Stomach (tissue), 9 donors: ENCODE measurements around the gene SENP6. TPM values are rescaled to one million over a fixed set of nuclear protein-coding genes. Genes with fewer than 3 reads are reported as not detected.
"Not testable (repeated sequence)": the region's sequence is repeated elsewhere in the genome, so short reads cannot be mapped to it uniquely, and the experiment has no call there.

Experiments
- DNase-seq, 2 donors: peaks; one replicate each; pipeline versions ENCODE4 v3.0.0 to v3.0.0-alpha.2; 2013 to 2019
- H3K27ac ChIP-seq, 5 donors: fragments of 200-600 bp in 4 of 5; sonication (generic) in 4 of 5; one replicate each; pipeline ENCODE4 v1.5.1; 2013 to 2019; ENCODE audit warnings: mild to moderate bottlenecking in 1 of 5, moderate library complexity in 1 of 5
- H3K27me3 ChIP-seq, 3 donors: fragments of 200-600 bp; sonication (generic); one replicate each; pipeline ENCODE4 v1.5.1; 2017 to 2019; ENCODE audit warnings: mixed run types in 1 of 3
- H3K36me3 ChIP-seq, 4 donors: fragments of 200-600 bp; sonication (generic); 1 replicate in 3 of 4; 2 replicates in 1 of 4; pipeline ENCODE4 v1.5.1; 2016 to 2019
- H3K4me1 ChIP-seq, 4 donors: fragments of 200-600 bp; sonication (generic); one replicate each; pipeline ENCODE4 v1.5.1; 2016 to 2019
- H3K4me3 ChIP-seq, 4 donors: fragments of 200-600 bp; sonication (generic) in 3 of 4; one replicate each; pipeline ENCODE4 v1.5.1; 2016 to 2019; ENCODE audit warnings: mild to moderate bottlenecking in 1 of 4
- H3K9me3 ChIP-seq, 4 donors: fragments of 200-600 bp; sonication (generic); one replicate each; pipeline ENCODE4 v1.5.1; 2016 to 2019
- EP300 ChIP-seq: sonication (generic); formaldehyde crosslinking; IDR thresholded peaks from one replicate; pipeline ENCODE4 v1.6.1; 2017; ENCODE audit warnings: antibody characterized with exemption
- POLR2A ChIP-seq, 4 donors: fragments of 450-650 bp; IDR thresholded peaks; one replicate each; pipeline ENCODE4 v1.6.1; 2016; ENCODE audit warnings: antibody characterized with exemption in 4 of 4, control low read depth in 2 of 4, mild to moderate bottlenecking in 1 of 4, moderate library complexity in 1 of 4
- POLR2AphosphoS5 ChIP-seq, 3 donors: sonication (generic); formaldehyde crosslinking; IDR thresholded peaks; one replicate each; pipeline ENCODE4 v1.6.1; 2016; ENCODE audit warnings: antibody characterized with exemption in 3 of 3
- WGBS, 5 donors: extraction: QIAGEN DNeasy Blood & Tissue Kit in 3 of 5; methylation state at CpG; one replicate each; pipeline versions ENCODE4 v1.1.5 to v1.1.7; 2013 to 2018; 5-methylcytosine and 5-hydroxymethylcytosine counted together
- intact Hi-C: fragments of 100-400 bp; cut with DNase I; formaldehyde crosslinking; loops from one replicate; pipeline ENCODE4 v1.15.1; 2023; ENCODE audit warnings: low total_unique reads
- polyA plus RNA-seq, 3 donors: library from polyadenylated mRNA; stranded (reverse); fragments of 200-250 nt; gene quantifications; one replicate each; pipeline ENCODE4 v1.2.3, GENCODE V29; 2013
- total RNA-seq, 5 donors: library from RNA; depleted of rRNA; stranded (reverse); fragments of >200 nt; gene quantifications; one replicate each; pipeline versions ENCODE4 v1.1.0 to v1.2.3, GENCODE V29; 2014 to 2016
- TF ChIP-seq, protein P1 (sequence below), 7 experiments: fragments of 450-650 bp in 4 of 7; fragments of 200-600 bp in 3 of 7; sonication (generic) in 3 of 7; IDR thresholded peaks; one replicate each; pipeline ENCODE4 v1.5.1; 2016 to 2019; ENCODE audit warnings: antibody characterized with exemption in 7 of 7, control low read depth in 2 of 7, mild to moderate bottlenecking in 1 of 7
- donor health status: healthy with polysubstance abuse.
- donor health status: Bipolar disorder and iron deficiency.
- donor health status: healthy.

Gene SENP6
- total and polyA plus RNA-seq, 8 donors, result 17.7 to 251 (median 103) TPM

DNA sequence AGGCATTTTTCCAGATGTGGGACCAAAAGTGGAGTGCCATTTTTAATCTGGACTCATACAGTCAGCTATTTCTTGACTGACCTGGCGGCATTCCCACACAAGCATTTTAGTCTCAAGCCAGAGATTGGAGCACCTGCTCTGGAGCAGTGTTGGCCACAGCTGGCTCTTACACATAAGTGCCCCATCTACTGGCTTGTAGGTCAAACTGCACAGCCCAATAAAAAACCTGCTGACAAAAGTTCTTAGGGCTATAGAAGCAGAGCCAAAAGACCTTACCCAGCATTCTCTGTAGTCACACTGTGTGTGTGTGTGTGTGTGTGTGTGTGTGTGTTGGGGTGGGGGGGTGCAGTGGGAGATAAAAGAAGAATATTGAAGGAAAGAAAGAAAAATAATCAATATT is 38.6 kb upstream of the SENP6 start:
- Histone ChIP-seq H3K27ac (no peak overlapping the region), H3K27me3 (no peaks in the 10 kb centered on the region), H3K9me3 (peaks cover 0 to 14% (median 5%) of the 10 kb centered on the region in 4 donors), H3K4me3 (no peak overlapping the region), H3K36me3 (no peaks in the 10 kb centered on the region), H3K4me1 (no peaks in the 10 kb centered on the region)
- intact Hi-C loops, result no loop called here
- WGBS, 5 donors, result 0 to 83% (median 57%) methylated on average over 1 of the region's 1 CpG
- TF ChIP-seq POLR2A (IDR thresholded peaks at IDR 0.05) (no peak), POLR2AphosphoS5 (IDR thresholded peaks at IDR 0.05) (no peak), EP300 (no peak)
- TF ChIP-seq, protein P1, sequence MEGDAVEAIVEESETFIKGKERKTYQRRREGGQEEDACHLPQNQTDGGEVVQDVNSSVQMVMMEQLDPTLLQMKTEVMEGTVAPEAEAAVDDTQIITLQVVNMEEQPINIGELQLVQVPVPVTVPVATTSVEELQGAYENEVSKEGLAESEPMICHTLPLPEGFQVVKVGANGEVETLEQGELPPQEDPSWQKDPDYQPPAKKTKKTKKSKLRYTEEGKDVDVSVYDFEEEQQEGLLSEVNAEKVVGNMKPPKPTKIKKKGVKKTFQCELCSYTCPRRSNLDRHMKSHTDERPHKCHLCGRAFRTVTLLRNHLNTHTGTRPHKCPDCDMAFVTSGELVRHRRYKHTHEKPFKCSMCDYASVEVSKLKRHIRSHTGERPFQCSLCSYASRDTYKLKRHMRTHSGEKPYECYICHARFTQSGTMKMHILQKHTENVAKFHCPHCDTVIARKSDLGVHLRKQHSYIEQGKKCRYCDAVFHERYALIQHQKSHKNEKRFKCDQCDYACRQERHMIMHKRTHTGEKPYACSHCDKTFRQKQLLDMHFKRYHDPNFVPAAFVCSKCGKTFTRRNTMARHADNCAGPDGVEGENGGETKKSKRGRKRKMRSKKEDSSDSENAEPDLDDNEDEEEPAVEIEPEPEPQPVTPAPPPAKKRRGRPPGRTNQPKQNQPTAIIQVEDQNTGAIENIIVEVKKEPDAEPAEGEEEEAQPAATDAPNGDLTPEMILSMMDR (IDR thresholded peaks at IDR 0.05), result no peak
- DNase-seq, result peak in 1 of 2 donors; percentile 12

DNA sequence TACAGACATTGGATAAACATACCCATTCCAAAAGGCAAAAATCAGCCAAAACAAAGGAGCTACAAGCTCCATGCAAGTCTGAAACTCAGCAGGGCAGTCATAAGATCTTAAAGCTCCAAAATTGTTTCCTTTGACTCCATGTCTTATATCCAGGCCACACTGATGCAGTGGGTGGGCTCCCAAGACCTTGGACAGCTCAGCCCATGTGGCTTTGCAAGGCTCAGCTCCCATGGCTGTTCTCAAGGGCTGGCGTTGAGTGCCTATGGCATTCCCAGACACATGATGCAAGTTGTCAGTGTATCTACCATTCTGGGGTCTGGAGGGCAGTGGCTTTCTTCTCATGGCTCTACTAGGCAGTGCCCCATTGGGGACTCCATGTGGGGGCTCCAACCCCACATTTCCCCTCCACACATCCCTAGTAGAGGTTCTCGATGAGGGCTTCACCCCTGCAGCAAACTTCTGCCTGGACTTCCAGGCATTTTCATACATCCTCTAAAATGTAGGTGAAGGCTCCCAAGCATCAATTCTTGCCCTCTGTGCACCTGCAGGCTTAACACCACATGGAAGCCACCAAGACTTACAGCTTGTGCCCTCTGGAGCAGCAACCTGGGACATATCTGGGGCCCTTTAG is 35.4 kb upstream of the SENP6 start:
- intact Hi-C loops, result no loop called here
- 83 to 95% (median 92%) methylated on average over 2 of the region's 2 CpGs for WGBS, 5 donors
- H3K4me3 ChIP-seq, result no peak overlapping the region
- H3K27me3 ChIP-seq, result no peaks in the 10 kb centered on the region
- no peaks in the 10 kb centered on the region for H3K4me1 ChIP-seq
- H3K9me3 ChIP-seq, result peaks cover 0 to 14% (median 5%) of the 10 kb centered on the region in 4 donors
- no peaks in the 10 kb centered on the region for H3K36me3 ChIP-seq
- no peak overlapping the region for H3K27ac ChIP-seq
- TF ChIP-seq POLR2AphosphoS5 (IDR thresholded peaks at IDR 0.05) (no peak), EP300 (no peak), POLR2A (IDR thresholded peaks at IDR 0.05) (no peak)
- TF ChIP-seq, protein P1 (IDR thresholded peaks at IDR 0.05), result no peak
- DNase-seq, result no peak

DNA sequence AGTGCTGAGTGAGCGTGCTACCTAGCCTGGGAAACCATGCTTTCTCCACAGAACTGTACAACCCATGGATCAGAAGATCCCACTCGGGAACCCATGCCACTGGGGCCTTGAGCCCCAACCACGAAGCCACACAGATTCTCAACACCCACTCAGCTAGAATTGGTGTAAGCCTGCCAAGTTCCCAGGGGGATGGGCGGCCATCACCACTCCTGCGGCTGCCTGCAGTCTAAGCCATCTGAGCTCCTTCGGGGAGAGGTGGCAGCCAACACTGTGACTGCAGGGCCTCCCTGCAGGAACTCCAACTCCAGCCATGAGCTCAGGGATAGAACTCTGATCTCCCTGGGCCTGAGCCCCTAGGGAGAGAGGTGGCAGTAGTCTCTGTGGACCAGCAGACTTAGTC is 33.6 kb upstream of the SENP6 start:
- H3K9me3 ChIP-seq, result peaks cover 0 to 14% (median 5%) of the 10 kb centered on the region in 4 donors
- no peaks in the 10 kb centered on the region for H3K27me3 ChIP-seq
- TF ChIP-seq POLR2AphosphoS5 (IDR thresholded peaks at IDR 0.05), result no peak
- TF ChIP-seq, protein P1 (IDR thresholded peaks at IDR 0.05), result no peak
- no peak for TF ChIP-seq POLR2A (IDR thresholded peaks at IDR 0.05)
- no peak for TF ChIP-seq EP300
- H3K4me3 ChIP-seq, result no peak overlapping the region
- H3K27ac ChIP-seq, result no peak overlapping the region
- intact Hi-C loops, result no loop called here
- 65 to 96% (median 93%) methylated on average over 3 to 6 of the region's 6 CpGs for WGBS, 5 donors
- no peak for DNase-seq
- H3K4me1 ChIP-seq, result no peaks in the 10 kb centered on the region
- no peaks in the 10 kb centered on the region for H3K36me3 ChIP-seq

DNA sequence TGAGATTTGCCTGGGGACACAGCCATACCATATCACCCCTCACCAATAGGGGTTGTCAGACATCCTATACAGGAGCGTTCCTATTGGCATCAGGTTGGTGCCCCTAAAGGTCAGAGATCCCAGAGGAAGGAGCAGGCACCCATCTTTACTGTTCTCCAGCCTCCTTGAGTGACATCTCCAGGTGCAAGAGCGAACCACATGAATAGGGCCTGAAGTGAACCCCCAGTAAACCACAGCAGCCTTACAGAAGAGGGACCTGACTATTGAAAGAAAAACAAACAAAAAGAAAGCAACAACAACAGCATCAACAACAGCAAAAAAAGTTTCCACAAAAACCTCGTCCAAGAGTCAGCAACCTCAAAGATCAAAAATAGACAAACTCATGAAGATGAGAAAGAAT is 32.7 kb upstream of the SENP6 start:
- Histone ChIP-seq H3K36me3 (no peaks in the 10 kb centered on the region), H3K27ac (no peak overlapping the region), H3K27me3 (no peaks in the 10 kb centered on the region), H3K4me3 (no peak overlapping the region), H3K4me1 (no peaks in the 10 kb centered on the region), H3K9me3 (peaks cover 0 to 14% (median 5%) of the 10 kb centered on the region in 4 donors)
- DNase-seq, result no peak
- intact Hi-C loops, result no loop called here
- WGBS, 5 donors, result 57 to 63% (median 61%) methylated on average over 3 of the region's 3 CpGs
- TF ChIP-seq POLR2A (IDR thresholded peaks at IDR 0.05) (no peak), POLR2AphosphoS5 (IDR thresholded peaks at IDR 0.05) (no peak), EP300 (no peak)
- TF ChIP-seq, protein P1 (IDR thresholded peaks at IDR 0.05), result no peak

DNA sequence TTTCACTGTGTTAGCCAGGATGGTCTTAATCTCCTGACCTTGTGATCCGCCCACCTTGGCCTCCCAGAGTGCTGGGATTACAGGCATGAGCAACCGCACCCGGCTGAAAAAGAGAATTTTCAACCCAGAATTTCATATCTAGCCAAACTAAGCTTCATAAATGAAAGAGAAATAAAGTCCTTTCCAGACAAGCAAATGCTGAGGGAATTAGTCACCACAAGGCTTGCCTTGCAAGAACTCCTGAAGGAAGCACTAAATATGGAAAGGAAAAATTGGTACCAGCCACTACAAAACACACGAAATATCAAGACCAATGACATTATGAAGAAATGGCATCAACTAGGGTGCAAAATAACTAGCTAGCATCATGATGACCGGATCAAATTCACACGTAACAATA is 31.0 kb upstream of the SENP6 start:
- H3K4me3 ChIP-seq, H3K36me3 ChIP-seq, intact Hi-C loops, H3K4me1 ChIP-seq, H3K27ac ChIP-seq, DNase-seq, H3K27me3 ChIP-seq: not testable (repeated sequence)
- 88 to 96% (median 95%) methylated on average over 6 of the region's 6 CpGs for WGBS, 5 donors
- H3K9me3 ChIP-seq, result peaks cover 0 to 14% (median 5%) of the 10 kb centered on the region in 4 donors
